ENCODE data around the gene SPSB1. TPM values are rescaled to one million over a fixed set of nuclear protein-coding genes. Genes with fewer than 3 reads are reported as not detected.
A peak's percentile ranks its signal among the peaks of the same experiment; 100 is the strongest.

The SPSB1 gene
- total and polyA plus RNA-seq, 10 donors: 1.3 to 7.9 (median 4.1) TPM

- WGBS, 5 donors: 41 to 50% (median 48%) methylated on average over 4 of the region's 4 CpGs
- Histone ChIP-seq H3K9me3 (peaks cover 0 to 22% (median 13%) of the 10 kb centered on the region in 8 donors), H3K36me3 (no peaks in the 10 kb centered on the region), H3K27ac (no peak overlapping the region), H3K4me3 (no peak overlapping the region), H3K27me3 (replicated peaks in 1 of 7) (peaks cover 0 to 23% (median 0%) of the 10 kb centered on the region in 7 donors), H3K4me1 (peaks cover 0 to 29% (median 11%) of the 10 kb centered on the region in 6 donors)
- intact Hi-C loops (cut with DNase I; ENCODE audit: low total_unique reads): no loop called here
- no peak for TF ChIP-seq CTCF (IDR thresholded peaks at IDR 0.05 in 8 of 11, conservative IDR thresholded peaks at IDR 0.05 in 3 of 11)
- TF ChIP-seq POLR2A (IDR thresholded peaks at IDR 0.05): no peak
- no peak for TF ChIP-seq POLR2AphosphoS5 (IDR thresholded peaks at IDR 0.05)
- DNase-seq: peak; percentile 47
These were observed 10.1 kb upstream of the SPSB1 start for GRCh38 chr1:9282696-9282955.

GRCh38 chr1:9284061-9284460 lies 8.6 kb upstream of the SPSB1 start:
- no peak for DNase-seq
- intact Hi-C loops (cut with DNase I; ENCODE audit: low total_unique reads): no loop called here

GRCh38 chr1:9286556-9286955 lies 6.1 kb upstream of the SPSB1 start:
- Histone ChIP-seq H3K36me3 (no peaks in the 10 kb centered on the region), H3K4me1 (peaks cover 0 to 27% (median 12%) of the 10 kb centered on the region in 6 donors), H3K27ac (no peak overlapping the region), H3K27me3 (replicated peaks in 1 of 7) (peaks cover 0 to 10% (median 0%) of the 10 kb centered on the region in 7 donors), H3K4me3 (no peak overlapping the region), H3K9me3 (peaks cover 4 to 36% (median 27%) of the 10 kb centered on the region in 8 donors)
- intact Hi-C loops (cut with DNase I; ENCODE audit: low total_unique reads): no loop called here
- 58 to 77% (median 66%) methylated on average over 6 of the region's 6 CpGs for WGBS, 5 donors
- TF ChIP-seq POLR2AphosphoS5 (IDR thresholded peaks at IDR 0.05) (no peak), POLR2A (IDR thresholded peaks at IDR 0.05) (no peak), CTCF (IDR thresholded peaks at IDR 0.05 in 8 of 11, conservative IDR thresholded peaks at IDR 0.05 in 3 of 11) (no peak)
- no peak for DNase-seq

More at GRCh38 chr1:9284061-9284460, 8.6 kb upstream of the SPSB1 start:
- no peak overlapping the region for H3K27ac ChIP-seq
- H3K4me1 ChIP-seq: peaks cover 0 to 28% (median 11%) of the 10 kb centered on the region in 6 donors
- H3K36me3 ChIP-seq: no peaks in the 10 kb centered on the region
- no peak for TF ChIP-seq CTCF (IDR thresholded peaks at IDR 0.05 in 8 of 11, conservative IDR thresholded peaks at IDR 0.05 in 3 of 11)
- no peak for TF ChIP-seq POLR2A (IDR thresholded peaks at IDR 0.05)
- no peak for TF ChIP-seq POLR2AphosphoS5 (IDR thresholded peaks at IDR 0.05)
- WGBS, 5 donors: 58 to 77% (median 66%) methylated on average over 2 of the region's 2 CpGs
- peaks cover 0 to 23% (median 0%) of the 10 kb centered on the region in 7 donors for H3K27me3 ChIP-seq (replicated peaks in 1 of 7)
- H3K9me3 ChIP-seq: peaks cover 4 to 36% (median 27%) of the 10 kb centered on the region in 8 donors
- H3K4me3 ChIP-seq: no peak overlapping the region

GRCh38 chr1:9289090-9289534 lies 3.6 kb upstream of the SPSB1 start:
- H3K4me1 ChIP-seq: peaks cover 3 to 40% (median 24%) of the 10 kb centered on the region in 6 donors
- H3K4me3 ChIP-seq: no peak overlapping the region
- intact Hi-C loops (cut with DNase I; ENCODE audit: low total_unique reads): loop anchor here (2.0 kb wide), 2 partner anchors 168 to 200 kb away; no protein-coding TSS in a partner anchor
- peaks cover 0 to 15% (median 3%) of the 10 kb centered on the region in 7 donors for H3K27me3 ChIP-seq (replicated peaks in 1 of 7)
- WGBS, 5 donors: 37 to 43% (median 42%) methylated on average over 6 of the region's 6 CpGs
- no peaks in the 10 kb centered on the region for H3K36me3 ChIP-seq
- no peak overlapping the region for H3K27ac ChIP-seq
- DNase-seq: peak; percentile 92
- TF ChIP-seq CTCF (IDR thresholded peaks at IDR 0.05 in 8 of 11, conservative IDR thresholded peaks at IDR 0.05 in 3 of 11) (peak; percentile 77 to 98 (median 94)), POLR2AphosphoS5 (IDR thresholded peaks at IDR 0.05) (no peak), POLR2A (IDR thresholded peaks at IDR 0.05) (no peak)
- peaks cover 4 to 36% (median 27%) of the 10 kb centered on the region in 8 donors for H3K9me3 ChIP-seq

Measured in spleen (tissue), 11 donors.